22Rv1 (cell line): ENCODE data around the gene AGAP3.

ENCODE experiments used
- ZFX ChIP-seq: fragments of 450-650 bp; IDR thresholded peaks from 2 replicates; pipeline ENCODE4 v1.6.1; 2017; ENCODE audit warnings: antibody characterized with exemption, borderline replicate concordance
- TF ChIP-seq, protein P1 (sequence below): fragments of 450-650 bp; IDR thresholded peaks from 2 replicates; pipeline ENCODE4 v1.5.1; 2017; ENCODE audit warnings: mild to moderate bottlenecking

DNA sequence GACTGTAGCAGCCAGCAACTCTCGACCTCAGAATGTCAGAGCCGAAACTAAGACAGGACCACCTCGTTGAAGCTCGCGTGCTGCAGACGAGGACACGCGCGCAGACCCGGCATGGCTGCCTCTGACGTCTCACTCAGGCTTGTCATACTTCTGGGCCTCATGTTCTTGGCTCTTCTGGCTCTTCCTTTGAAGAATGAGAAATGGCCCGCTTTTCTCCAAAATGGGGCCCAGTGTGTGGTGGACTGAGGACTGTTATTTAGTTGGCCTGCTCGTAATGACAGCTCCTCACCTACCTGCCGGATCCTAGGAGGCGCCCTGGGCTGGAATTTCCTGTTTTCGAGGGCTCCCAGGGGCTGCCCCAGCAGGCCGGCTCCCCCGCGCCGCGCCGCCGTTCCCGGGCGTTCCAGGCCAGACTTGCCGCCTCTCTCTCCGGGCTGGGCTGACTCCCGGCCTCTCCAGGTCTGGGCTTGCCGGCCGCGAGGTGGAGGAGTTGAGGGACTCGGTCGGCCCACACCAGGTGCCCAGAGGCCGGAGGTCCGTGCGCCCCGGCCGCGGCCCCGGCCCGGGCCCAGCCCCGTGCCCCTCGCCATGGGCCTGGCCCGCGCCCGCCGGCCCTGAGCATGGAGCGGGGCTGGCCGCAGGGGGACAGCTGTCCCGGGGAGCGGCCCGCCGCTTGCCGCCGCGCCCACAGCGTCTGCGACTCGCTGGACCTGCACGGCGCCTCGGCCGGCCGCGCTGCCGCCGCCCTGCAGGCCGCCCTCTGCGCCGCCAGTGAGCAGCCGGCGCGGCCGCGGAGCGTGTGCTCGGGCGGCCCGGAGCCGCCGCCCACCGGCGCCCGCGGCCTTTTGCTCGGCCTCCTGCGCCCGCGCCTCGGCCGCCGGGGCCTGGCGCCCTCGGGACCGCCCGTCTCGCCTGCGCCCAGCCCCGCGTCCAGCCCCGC, 28.1 kb downstream of the AGAP3 start:
- TF ChIP-seq, protein P1, sequence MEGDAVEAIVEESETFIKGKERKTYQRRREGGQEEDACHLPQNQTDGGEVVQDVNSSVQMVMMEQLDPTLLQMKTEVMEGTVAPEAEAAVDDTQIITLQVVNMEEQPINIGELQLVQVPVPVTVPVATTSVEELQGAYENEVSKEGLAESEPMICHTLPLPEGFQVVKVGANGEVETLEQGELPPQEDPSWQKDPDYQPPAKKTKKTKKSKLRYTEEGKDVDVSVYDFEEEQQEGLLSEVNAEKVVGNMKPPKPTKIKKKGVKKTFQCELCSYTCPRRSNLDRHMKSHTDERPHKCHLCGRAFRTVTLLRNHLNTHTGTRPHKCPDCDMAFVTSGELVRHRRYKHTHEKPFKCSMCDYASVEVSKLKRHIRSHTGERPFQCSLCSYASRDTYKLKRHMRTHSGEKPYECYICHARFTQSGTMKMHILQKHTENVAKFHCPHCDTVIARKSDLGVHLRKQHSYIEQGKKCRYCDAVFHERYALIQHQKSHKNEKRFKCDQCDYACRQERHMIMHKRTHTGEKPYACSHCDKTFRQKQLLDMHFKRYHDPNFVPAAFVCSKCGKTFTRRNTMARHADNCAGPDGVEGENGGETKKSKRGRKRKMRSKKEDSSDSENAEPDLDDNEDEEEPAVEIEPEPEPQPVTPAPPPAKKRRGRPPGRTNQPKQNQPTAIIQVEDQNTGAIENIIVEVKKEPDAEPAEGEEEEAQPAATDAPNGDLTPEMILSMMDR: no peak
- TF ChIP-seq ZFX: no peak
